GM23338 (cell line): Measurements from ENCODE around the gene GALNT9.

ENCODE experiments used
- EZH2 ChIP-seq: fragments of 200-600 bp; sonication (generic); IDR thresholded peaks from one replicate; pipeline ENCODE4 v1.8.0; 2017; ENCODE audit warnings: antibody characterized with exemption, mild to moderate bottlenecking, low read depth; ENCODE audit not compliant: unreplicated experiment
- EZH2phosphoT487 ChIP-seq: fragments of 200-600 bp; sonication (generic); IDR thresholded peaks from one replicate; pipeline ENCODE4 v1.8.1; 2018; ENCODE audit warnings: antibody characterized with exemption; ENCODE audit not compliant: unreplicated experiment
- POLR2AphosphoS5 ChIP-seq: IDR thresholded peaks from 2 replicates; pipeline ENCODE4 v1.6.1; 2016; ENCODE audit warnings: antibody characterized with exemption, low read depth
- TF ChIP-seq, protein P1 (sequence below), 2 experiments: fragments of 200-600 bp in 1 of 2; sonication (generic) in 1 of 2; conservative IDR thresholded peaks; 2 replicates each; pipeline versions ENCODE4 v1.5.1 to v1.6.1; 2016 to 2017; ENCODE audit warnings: antibody characterized with exemption in 2 of 2, low read depth in 2 of 2, mild to moderate bottlenecking in 2 of 2, moderate library complexity in 1 of 2

DNA sequence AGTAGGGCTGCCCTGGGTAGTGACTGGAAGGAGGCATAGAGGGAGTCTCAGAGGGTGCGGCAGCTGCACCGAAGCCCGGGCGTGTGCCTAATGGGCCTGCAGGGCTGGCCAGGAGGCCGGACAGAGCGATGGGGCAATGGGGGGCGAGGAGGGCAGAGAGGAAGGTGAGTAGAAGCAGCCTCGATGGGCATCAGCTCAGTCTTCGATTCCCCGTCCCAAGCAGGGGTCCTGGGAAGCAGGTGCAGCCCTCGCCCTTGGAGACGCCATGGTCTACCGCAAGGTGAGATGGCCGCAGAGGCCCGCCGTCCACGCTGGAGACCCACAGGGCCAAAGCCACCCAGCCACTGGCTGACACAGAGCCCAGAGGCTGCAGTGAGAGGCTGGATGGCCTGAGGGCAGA, 70.8 kb downstream of the GALNT9 start:
- TF ChIP-seq, protein P1, sequence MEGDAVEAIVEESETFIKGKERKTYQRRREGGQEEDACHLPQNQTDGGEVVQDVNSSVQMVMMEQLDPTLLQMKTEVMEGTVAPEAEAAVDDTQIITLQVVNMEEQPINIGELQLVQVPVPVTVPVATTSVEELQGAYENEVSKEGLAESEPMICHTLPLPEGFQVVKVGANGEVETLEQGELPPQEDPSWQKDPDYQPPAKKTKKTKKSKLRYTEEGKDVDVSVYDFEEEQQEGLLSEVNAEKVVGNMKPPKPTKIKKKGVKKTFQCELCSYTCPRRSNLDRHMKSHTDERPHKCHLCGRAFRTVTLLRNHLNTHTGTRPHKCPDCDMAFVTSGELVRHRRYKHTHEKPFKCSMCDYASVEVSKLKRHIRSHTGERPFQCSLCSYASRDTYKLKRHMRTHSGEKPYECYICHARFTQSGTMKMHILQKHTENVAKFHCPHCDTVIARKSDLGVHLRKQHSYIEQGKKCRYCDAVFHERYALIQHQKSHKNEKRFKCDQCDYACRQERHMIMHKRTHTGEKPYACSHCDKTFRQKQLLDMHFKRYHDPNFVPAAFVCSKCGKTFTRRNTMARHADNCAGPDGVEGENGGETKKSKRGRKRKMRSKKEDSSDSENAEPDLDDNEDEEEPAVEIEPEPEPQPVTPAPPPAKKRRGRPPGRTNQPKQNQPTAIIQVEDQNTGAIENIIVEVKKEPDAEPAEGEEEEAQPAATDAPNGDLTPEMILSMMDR (conservative IDR thresholded peaks at IDR 0.05; ENCODE audit: low read depth in 2 of 2) = no peak
- no peak for TF ChIP-seq EZH2
- no peak for TF ChIP-seq EZH2phosphoT487
- no peak for TF ChIP-seq POLR2AphosphoS5
